IMR-90 (cell line): ENCODE data around the gene XPO4.

Source experiments
- BHLHE40 ChIP-seq: fragments of 150-350 bp; IDR thresholded peaks from 2 replicates; pipeline ENCODE4 v1.6.1; 2016; ENCODE audit warnings: mild to moderate bottlenecking, low read depth, low read length
- CEBPB ChIP-seq: IDR thresholded peaks from 2 replicates; pipeline ENCODE4 v1.6.1; 2012; ENCODE audit warnings: low read depth, low read length, improper control_type of control experiment
- FOS ChIP-seq: fragments of 150-350 bp; IDR thresholded peaks from 2 replicates; pipeline ENCODE4 v1.6.1; 2016; ENCODE audit warnings: low read depth, low read length
- MAFK ChIP-seq: IDR thresholded peaks from 2 replicates; pipeline ENCODE4 v1.6.1; 2012; ENCODE audit warnings: low read depth, low read length, improper control_type of control experiment
- MXI1 ChIP-seq: IDR thresholded peaks from 2 replicates; pipeline ENCODE4 v1.6.1; 2012; ENCODE audit warnings: low read depth, mild to moderate bottlenecking, low read length, moderate library complexity, borderline replicate concordance
- NFE2L2 ChIP-seq: fragments of 150-350 bp; IDR thresholded peaks from 2 replicates; pipeline ENCODE4 v1.6.1; 2016; ENCODE audit warnings: low read depth, mild to moderate bottlenecking, low read length
- POLR2A ChIP-seq: IDR thresholded peaks from 2 replicates; pipeline ENCODE4 v1.6.1; 2012; ENCODE audit warnings: mild to moderate bottlenecking, low read depth, low read length
- RAD21 ChIP-seq: IDR thresholded peaks from 2 replicates; pipeline ENCODE4 v1.6.1; 2012; ENCODE audit warnings: low read length, improper control_type of control experiment
- RCOR1 ChIP-seq: IDR thresholded peaks from 2 replicates; pipeline ENCODE4 v1.6.1; 2012; ENCODE audit warnings: mild to moderate bottlenecking, low read length, improper control_type of control experiment; ENCODE audit not compliant: insufficient replicate concordance
- RFX5 ChIP-seq: IDR thresholded peaks from 2 replicates; pipeline ENCODE4 v1.8.0; 2012; ENCODE audit warnings: low read depth, mild to moderate bottlenecking, low read length, moderate library complexity
- SMC3 ChIP-seq: fragments of 150-350 bp; IDR thresholded peaks from 2 replicates; pipeline ENCODE4 v1.6.1; 2016; ENCODE audit warnings: low read depth, mild to moderate bottlenecking, antibody characterized with exemption, low read length, moderate library complexity
- TF ChIP-seq, protein P1 (sequence below): conservative IDR thresholded peaks from 2 replicates; pipeline ENCODE4 v1.5.1; 2012; ENCODE audit warnings: mild to moderate bottlenecking, low read depth, low read length, improper control_type of control experiment
- TF ChIP-seq, protein P2 (sequence below): fragments of 150-350 bp; IDR thresholded peaks from 2 replicates; pipeline ENCODE4 v1.6.1; 2016; ENCODE audit warnings: low read depth, mild to moderate bottlenecking, low read length, moderate library complexity, borderline replicate concordance
- TF ChIP-seq, protein P3 (sequence below): fragments of 150-350 bp; IDR thresholded peaks from 2 replicates; pipeline ENCODE4 v1.6.1; 2017; ENCODE audit warnings: mild to moderate bottlenecking, antibody characterized with exemption, low read length, low read depth

DNA sequence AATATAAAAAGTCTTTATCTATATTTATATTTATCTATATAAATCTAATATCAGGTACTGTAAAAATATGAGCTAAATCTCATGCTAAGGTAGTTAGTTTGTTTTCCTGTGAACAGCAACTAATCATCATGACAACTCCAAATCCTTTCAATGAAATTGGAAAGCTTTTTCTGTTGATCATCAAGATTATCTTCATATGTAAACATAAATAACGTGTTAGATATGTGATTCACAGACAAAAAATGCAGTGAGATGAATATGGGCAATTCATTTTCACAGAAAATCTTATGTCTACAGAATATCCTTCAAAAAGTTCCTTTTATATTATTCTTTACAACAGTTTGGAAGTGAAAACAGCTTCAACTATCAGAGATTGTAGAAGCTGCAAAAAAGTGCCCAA lies 87.1 kb downstream of the XPO4 start:
- TF ChIP-seq RAD21 (no peak), FOS (no peak), POLR2A (no peak), NFE2L2 (no peak), MAFK (no peak), CEBPB (no peak), RFX5 (no peak), BHLHE40 (no peak), RCOR1 (no peak), MXI1 (no peak), SMC3 (no peak)
- TF ChIP-seq, protein P1, sequence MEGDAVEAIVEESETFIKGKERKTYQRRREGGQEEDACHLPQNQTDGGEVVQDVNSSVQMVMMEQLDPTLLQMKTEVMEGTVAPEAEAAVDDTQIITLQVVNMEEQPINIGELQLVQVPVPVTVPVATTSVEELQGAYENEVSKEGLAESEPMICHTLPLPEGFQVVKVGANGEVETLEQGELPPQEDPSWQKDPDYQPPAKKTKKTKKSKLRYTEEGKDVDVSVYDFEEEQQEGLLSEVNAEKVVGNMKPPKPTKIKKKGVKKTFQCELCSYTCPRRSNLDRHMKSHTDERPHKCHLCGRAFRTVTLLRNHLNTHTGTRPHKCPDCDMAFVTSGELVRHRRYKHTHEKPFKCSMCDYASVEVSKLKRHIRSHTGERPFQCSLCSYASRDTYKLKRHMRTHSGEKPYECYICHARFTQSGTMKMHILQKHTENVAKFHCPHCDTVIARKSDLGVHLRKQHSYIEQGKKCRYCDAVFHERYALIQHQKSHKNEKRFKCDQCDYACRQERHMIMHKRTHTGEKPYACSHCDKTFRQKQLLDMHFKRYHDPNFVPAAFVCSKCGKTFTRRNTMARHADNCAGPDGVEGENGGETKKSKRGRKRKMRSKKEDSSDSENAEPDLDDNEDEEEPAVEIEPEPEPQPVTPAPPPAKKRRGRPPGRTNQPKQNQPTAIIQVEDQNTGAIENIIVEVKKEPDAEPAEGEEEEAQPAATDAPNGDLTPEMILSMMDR: no peak
- TF ChIP-seq, protein P2, sequence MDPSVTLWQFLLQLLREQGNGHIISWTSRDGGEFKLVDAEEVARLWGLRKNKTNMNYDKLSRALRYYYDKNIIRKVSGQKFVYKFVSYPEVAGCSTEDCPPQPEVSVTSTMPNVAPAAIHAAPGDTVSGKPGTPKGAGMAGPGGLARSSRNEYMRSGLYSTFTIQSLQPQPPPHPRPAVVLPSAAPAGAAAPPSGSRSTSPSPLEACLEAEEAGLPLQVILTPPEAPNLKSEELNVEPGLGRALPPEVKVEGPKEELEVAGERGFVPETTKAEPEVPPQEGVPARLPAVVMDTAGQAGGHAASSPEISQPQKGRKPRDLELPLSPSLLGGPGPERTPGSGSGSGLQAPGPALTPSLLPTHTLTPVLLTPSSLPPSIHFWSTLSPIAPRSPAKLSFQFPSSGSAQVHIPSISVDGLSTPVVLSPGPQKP: no peak
- TF ChIP-seq, protein P3, sequence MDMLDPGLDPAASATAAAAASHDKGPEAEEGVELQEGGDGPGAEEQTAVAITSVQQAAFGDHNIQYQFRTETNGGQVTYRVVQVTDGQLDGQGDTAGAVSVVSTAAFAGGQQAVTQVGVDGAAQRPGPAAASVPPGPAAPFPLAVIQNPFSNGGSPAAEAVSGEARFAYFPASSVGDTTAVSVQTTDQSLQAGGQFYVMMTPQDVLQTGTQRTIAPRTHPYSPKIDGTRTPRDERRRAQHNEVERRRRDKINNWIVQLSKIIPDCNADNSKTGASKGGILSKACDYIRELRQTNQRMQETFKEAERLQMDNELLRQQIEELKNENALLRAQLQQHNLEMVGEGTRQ: no peak
